ENCODE measurements around the gene RELT. TPM values are rescaled to one million over a fixed set of nuclear protein-coding genes. Genes with fewer than 3 reads are reported as not detected.
A peak's percentile ranks its signal among the peaks of the same experiment; 100 is the strongest.

RELT gene
- total and polyA plus RNA-seq, 2 donors (not counting 1 experiment from before 2014, with no cell fraction given) = 0.33 to 0.70 TPM

DNA sequence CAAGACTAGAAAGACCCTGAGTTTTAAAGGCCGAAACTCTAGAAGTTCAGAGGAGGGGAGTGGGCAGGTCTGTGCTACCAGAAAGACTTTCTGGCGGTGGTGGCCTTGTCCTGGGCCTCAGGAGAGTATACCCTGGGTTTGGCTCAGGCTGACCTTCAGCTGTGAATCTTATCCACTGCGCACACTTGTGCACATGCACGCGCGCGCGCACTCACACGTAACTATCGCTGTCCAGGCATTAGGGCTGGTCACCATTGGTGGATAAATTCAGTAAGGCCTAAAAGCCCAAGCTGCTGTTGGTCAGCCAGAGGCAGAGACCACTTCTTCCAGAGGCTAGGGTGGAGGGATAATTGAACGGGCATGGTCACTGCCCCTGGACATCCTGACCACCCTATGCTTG lies 43.0 kb upstream of the RELT start:
- Histone ChIP-seq H4K20me1 (ENCODE audit: control insufficient read depth, extremely low read depth, insufficient read depth, low read length) (no peaks in the 10 kb centered on the region), H3K4me1 (ENCODE audit: control insufficient read depth, extremely low read depth, insufficient read depth, low read length) (peaks cover 60% of the 10 kb centered on the region)

DNA sequence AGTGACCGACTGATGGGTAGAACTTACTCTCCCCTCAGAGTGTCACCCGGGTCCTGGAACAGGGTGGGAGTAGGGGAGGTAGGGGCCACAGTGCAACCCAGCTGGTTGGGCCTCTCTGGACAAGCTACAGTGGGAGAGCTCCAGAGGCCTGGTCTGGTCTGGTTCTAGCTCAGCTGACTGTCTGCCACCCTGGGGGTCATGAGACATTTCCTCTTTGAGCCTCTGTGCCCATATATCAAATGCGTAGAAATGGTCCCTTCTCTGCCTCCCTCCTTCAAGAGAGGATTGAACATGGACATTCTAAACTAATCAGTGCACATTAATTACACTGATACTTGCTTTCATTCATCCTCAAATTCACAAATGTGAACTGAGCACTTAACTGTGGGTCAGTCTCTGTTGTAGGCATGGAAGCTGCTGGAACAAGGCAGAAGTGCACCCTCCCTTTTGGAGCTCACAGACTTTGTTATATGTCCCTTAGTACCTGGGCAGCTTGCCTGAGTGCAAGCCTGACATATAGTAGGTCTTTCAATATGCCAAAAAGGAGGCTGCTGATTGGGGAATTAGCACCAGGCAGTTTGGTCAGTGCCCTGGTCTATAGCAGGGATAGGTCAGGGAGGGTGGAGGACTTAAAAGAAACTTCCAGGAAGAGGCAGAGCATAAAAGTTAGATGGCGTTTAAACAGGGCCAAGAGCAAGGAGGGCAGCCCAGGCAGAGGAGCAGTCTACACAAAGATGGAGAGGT lies 42.4 kb upstream of the RELT start:
- Histone ChIP-seq H4K20me1 (ENCODE audit: control insufficient read depth, extremely low read depth, insufficient read depth, low read length) (no peaks in the 10 kb centered on the region), H3K4me3 (replicated peaks in 1 of 4; ENCODE audit: control extremely low read depth in 1 of 4, insufficient read depth in 1 of 4, low read depth in 3 of 4, low read length in 4 of 4) (peak overlapping the region in 1 of 4 experiments; percentile 23), H3K9ac (ENCODE audit: insufficient read depth, low read length) (peak overlapping the region; percentile 5)

More for the DNA sequence above, 43.0 kb upstream of the RELT start:
- TF ChIP-seq EZH2 (IDR thresholded peaks at IDR 0.05; ENCODE audit: low read length, missing control alignments) = no peak
- TF ChIP-seq, protein P1, sequence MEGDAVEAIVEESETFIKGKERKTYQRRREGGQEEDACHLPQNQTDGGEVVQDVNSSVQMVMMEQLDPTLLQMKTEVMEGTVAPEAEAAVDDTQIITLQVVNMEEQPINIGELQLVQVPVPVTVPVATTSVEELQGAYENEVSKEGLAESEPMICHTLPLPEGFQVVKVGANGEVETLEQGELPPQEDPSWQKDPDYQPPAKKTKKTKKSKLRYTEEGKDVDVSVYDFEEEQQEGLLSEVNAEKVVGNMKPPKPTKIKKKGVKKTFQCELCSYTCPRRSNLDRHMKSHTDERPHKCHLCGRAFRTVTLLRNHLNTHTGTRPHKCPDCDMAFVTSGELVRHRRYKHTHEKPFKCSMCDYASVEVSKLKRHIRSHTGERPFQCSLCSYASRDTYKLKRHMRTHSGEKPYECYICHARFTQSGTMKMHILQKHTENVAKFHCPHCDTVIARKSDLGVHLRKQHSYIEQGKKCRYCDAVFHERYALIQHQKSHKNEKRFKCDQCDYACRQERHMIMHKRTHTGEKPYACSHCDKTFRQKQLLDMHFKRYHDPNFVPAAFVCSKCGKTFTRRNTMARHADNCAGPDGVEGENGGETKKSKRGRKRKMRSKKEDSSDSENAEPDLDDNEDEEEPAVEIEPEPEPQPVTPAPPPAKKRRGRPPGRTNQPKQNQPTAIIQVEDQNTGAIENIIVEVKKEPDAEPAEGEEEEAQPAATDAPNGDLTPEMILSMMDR (conservative IDR thresholded peaks at IDR 0.05 in 1 of 2, IDR thresholded peaks at IDR 0.05 in 1 of 2; ENCODE audit: low read depth in 1 of 2, low read length in 2 of 2) = no peak
- Histone ChIP-seq H3K79me2 (ENCODE audit: control insufficient read depth, insufficient read depth, low read length) (peaks cover 90% of the 10 kb centered on the region), H2AFZ (ENCODE audit: low read length) (no peak overlapping the region), H3K4me2 (ENCODE audit: extremely low read depth, insufficient read depth, low read length) (no peak overlapping the region), H3K36me3 (ENCODE audit: control insufficient read depth, insufficient read depth, low read length) (no peaks in the 10 kb centered on the region), H3K27me3 (ENCODE audit: control insufficient read depth, insufficient read depth, low read length) (no peaks in the 10 kb centered on the region), H3K9me3 (ENCODE audit: control insufficient read depth, insufficient read depth, low read depth, low read length) (no peaks in the 10 kb centered on the region), H3K4me3 (replicated peaks in 1 of 4; ENCODE audit: control extremely low read depth in 1 of 4, insufficient read depth in 1 of 4, low read depth in 3 of 4, low read length in 4 of 4) (no peak overlapping the region), H3K9ac (ENCODE audit: insufficient read depth, low read length) (no peak overlapping the region), H3K27ac (ENCODE audit: insufficient read depth, low read length) (peak overlapping the region; percentile 87)
- DNase-seq (ENCODE audit: low read depth in 2 of 2) = no peak

More for the DNA sequence above, 42.4 kb upstream of the RELT start:
- H3K9me3 ChIP-seq (ENCODE audit: control insufficient read depth, insufficient read depth, low read depth, low read length) = no peaks in the 10 kb centered on the region
- no peak overlapping the region for H2AFZ ChIP-seq (ENCODE audit: low read length)
- H3K79me2 ChIP-seq (ENCODE audit: control insufficient read depth, insufficient read depth, low read length) = peaks cover 90% of the 10 kb centered on the region
- H3K36me3 ChIP-seq (ENCODE audit: control insufficient read depth, insufficient read depth, low read length) = no peaks in the 10 kb centered on the region
- peaks cover 55% of the 10 kb centered on the region for H3K4me1 ChIP-seq (ENCODE audit: control insufficient read depth, extremely low read depth, insufficient read depth, low read length)
- TF ChIP-seq, protein P1 (conservative IDR thresholded peaks at IDR 0.05 in 1 of 2, IDR thresholded peaks at IDR 0.05 in 1 of 2; ENCODE audit: low read depth in 1 of 2, low read length in 2 of 2) = no peak
- no peak for TF ChIP-seq EZH2 (IDR thresholded peaks at IDR 0.05; ENCODE audit: low read length, missing control alignments)
- no peaks in the 10 kb centered on the region for H3K27me3 ChIP-seq (ENCODE audit: control insufficient read depth, insufficient read depth, low read length)
- DNase-seq (ENCODE audit: low read depth in 2 of 2) = no peak
- H3K27ac ChIP-seq (ENCODE audit: insufficient read depth, low read length) = peak overlapping the region; percentile 87
- H3K4me2 ChIP-seq (ENCODE audit: extremely low read depth, insufficient read depth, low read length) = peak overlapping the region; percentile 47
